ENCODE measurements around the gene TIPARP. TPM values are rescaled to one million over a fixed set of nuclear protein-coding genes. Genes with fewer than 3 reads are reported as not detected.
"Not testable (repeated sequence)": the region's sequence is repeated elsewhere in the genome, so short reads cannot be mapped to it uniquely, and the experiment has no call there.

The TIPARP gene
- polyA plus RNA-seq, 1 experiment: 25.1 TPM

DNA sequence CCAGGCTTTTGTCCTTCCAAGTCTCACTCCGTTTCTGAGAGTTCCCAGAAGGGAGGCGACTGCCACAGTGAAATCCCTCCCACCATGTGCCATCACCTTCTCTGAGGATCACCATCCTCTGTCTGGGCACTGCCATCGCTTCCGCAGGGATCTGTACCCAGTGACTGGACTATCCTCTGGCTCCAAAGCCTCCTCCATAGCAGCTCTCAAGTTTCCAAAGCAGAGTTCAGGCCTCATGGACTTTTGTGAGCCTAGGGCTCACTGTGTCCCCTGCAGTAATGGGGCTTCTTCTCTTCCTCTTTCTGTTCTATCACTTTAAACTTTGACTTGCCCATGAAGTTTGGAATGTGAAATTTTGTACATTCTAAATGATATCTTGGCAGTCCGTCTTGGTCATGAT, 63.9 kb downstream of the TIPARP start:
- Histone ChIP-seq H3K9me3 (ENCODE audit: control insufficient read depth, insufficient read depth, low read length) (peaks cover 4% of the 10 kb centered on the region; the same call in 1 of the 2 replicates), H3K27me3 (ENCODE audit: control insufficient read depth, insufficient read depth, low read length) (no peaks in the 10 kb centered on the region), H3K27ac (ENCODE audit: low read depth, low read length) (no peak overlapping the region), H3K4me3 (ENCODE audit: low read depth, low read length) (no peak overlapping the region)
- CTCF ChIA-PET: no interaction called here
- no peak for DNase-seq (ENCODE audit: low read depth, low spot score)
- no peak for TF ChIP-seq CTCF (IDR thresholded peaks at IDR 0.05; ENCODE audit: low read depth, low read length)
- POLR2A ChIA-PET: no interaction called here

- Histone ChIP-seq H3K9me3 (ENCODE audit: control insufficient read depth, insufficient read depth, low read length) (peaks cover 4% of the 10 kb centered on the region; the same call in 1 of the 2 replicates), H3K27ac (ENCODE audit: low read depth, low read length) (no peak overlapping the region), H3K4me3 (ENCODE audit: low read depth, low read length) (no peak overlapping the region), H3K27me3 (ENCODE audit: control insufficient read depth, insufficient read depth, low read length) (no peaks in the 10 kb centered on the region)
- ChIA-PET CTCF (no interaction called here), POLR2A (no interaction called here)
- no peak for DNase-seq (ENCODE audit: low read depth, low spot score)
- TF ChIP-seq CTCF (IDR thresholded peaks at IDR 0.05; ENCODE audit: low read depth, low read length): no peak
Observed at GRCh38 chr3:156739976-156740375, 65.6 kb downstream of the TIPARP start.

GRCh38 chr3:156740581-156740980, 66.2 kb downstream of the TIPARP start:
- H3K4me3 ChIP-seq (ENCODE audit: low read depth, low read length); H3K27me3 ChIP-seq (ENCODE audit: control insufficient read depth, insufficient read depth, low read length); H3K9me3 ChIP-seq (ENCODE audit: control insufficient read depth, insufficient read depth, low read length); POLR2A ChIA-PET; DNase-seq (ENCODE audit: low read depth, low spot score); H3K27ac ChIP-seq (ENCODE audit: low read depth, low read length); CTCF ChIA-PET: not testable (repeated sequence)

DNA sequence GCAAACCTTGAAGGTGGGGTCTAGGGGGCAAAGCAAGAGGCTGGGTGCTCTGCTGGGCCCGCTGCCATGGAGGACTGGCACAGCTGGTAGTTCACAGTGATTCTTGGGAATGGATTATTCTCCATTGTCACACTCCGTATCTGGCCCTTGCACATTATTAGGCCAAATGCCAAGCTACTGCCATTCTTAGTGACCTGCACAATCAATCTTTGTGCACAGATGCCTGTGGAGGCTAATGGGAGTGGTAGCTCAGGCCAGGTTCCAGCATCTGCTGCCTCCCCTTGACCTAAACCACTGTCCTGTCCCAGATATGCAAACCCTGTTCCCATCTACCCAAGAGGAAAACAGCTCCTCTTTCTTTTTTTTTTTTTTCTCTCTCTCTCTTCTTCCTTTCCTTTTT, 67.5 kb downstream of the TIPARP start:
- TF ChIP-seq CTCF (IDR thresholded peaks at IDR 0.05; ENCODE audit: low read depth, low read length): no peak
- no peak overlapping the region for H3K27ac ChIP-seq (ENCODE audit: low read depth, low read length)
- H3K9me3 ChIP-seq (ENCODE audit: control insufficient read depth, insufficient read depth, low read length): peaks cover 4% of the 10 kb centered on the region; the same call in 1 of the 2 replicates
- DNase-seq (ENCODE audit: low read depth, low spot score): no peak
- no peak overlapping the region for H3K4me3 ChIP-seq (ENCODE audit: low read depth, low read length)
- H3K27me3 ChIP-seq (ENCODE audit: control insufficient read depth, insufficient read depth, low read length): no peaks in the 10 kb centered on the region
- ChIA-PET CTCF (interaction anchor here (0.6 kb wide), 1 partner anchor 72 kb away, joined by 4 read pairs; no protein-coding TSS in a partner anchor), POLR2A (interaction anchor here (0.6 kb wide), 1 partner anchor 14 kb away, joined by 7 read pairs; no protein-coding TSS in a partner anchor)

DNA sequence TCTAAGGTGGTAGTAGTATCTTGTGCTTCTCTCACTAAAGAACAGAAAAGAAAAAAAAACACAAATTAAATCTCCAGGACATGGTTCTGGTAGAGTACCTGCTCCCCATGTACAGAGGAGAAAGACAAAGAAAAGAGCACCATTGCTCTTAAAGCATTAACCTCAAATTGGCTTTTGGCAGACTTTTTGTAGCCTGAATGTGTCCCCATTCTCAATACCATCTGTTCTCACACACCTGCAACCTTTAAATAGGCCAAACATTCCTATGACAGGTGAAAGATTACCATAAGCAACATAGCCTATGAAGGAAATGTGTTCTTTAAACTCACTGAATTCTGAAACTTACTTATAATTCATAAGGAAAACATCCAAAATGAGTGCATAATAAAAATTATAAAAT, 68.0 kb downstream of the TIPARP start:
- Histone ChIP-seq H3K27ac (ENCODE audit: low read depth, low read length) (no peak overlapping the region), H3K9me3 (ENCODE audit: control insufficient read depth, insufficient read depth, low read length) (peaks cover 5% of the 10 kb centered on the region), H3K4me3 (ENCODE audit: low read depth, low read length) (no peak overlapping the region), H3K27me3 (ENCODE audit: control insufficient read depth, insufficient read depth, low read length) (no peaks in the 10 kb centered on the region)
- POLR2A ChIA-PET: interaction anchor here (0.6 kb wide), 1 partner anchor 14 kb away, joined by 7 read pairs; no protein-coding TSS in a partner anchor
- CTCF ChIA-PET: no interaction called here
- DNase-seq (ENCODE audit: low read depth, low spot score): no peak
- TF ChIP-seq CTCF (IDR thresholded peaks at IDR 0.05; ENCODE audit: low read depth, low read length): no peak

- Histone ChIP-seq H3K27ac (ENCODE audit: low read depth, low read length) (no peak overlapping the region), H3K27me3 (ENCODE audit: control insufficient read depth, insufficient read depth, low read length) (no peaks in the 10 kb centered on the region), H3K4me3 (ENCODE audit: low read depth, low read length) (no peak overlapping the region), H3K9me3 (ENCODE audit: control insufficient read depth, insufficient read depth, low read length) (peaks cover 8% of the 10 kb centered on the region)
- no peak for TF ChIP-seq CTCF (IDR thresholded peaks at IDR 0.05; ENCODE audit: low read depth, low read length)
- DNase-seq (ENCODE audit: low read depth, low spot score): no peak
- CTCF ChIA-PET: no interaction called here
- POLR2A ChIA-PET: no interaction called here
Observed at GRCh38 chr3:156743859-156744258, 69.5 kb downstream of the TIPARP start.
